K562 (cell line): ENCODE measurements around the gene LMNA. TPM values are rescaled to one million over a fixed set of nuclear protein-coding genes. Genes with fewer than 3 reads are reported as not detected.

Experiments
- CBX3 ChIP-seq, 2 experiments: IDR thresholded peaks; 1 replicate in 1 of 2; 2 replicates in 1 of 2; pipeline ENCODE4 v1.6.1; 2012; ENCODE audit warnings: inconsistent platforms in 2 of 2, low read length in 2 of 2, borderline replicate concordance in 1 of 2, control low read depth in 1 of 2
- CTBP1 ChIP-seq: fragments of 450-650 bp; IDR thresholded peaks from 2 replicates; pipeline ENCODE4 v1.6.1; 2016; ENCODE audit warnings: borderline replicate concordance
- EGR1 ChIP-seq: fragments of 450-650 bp; conservative IDR thresholded peaks from 2 replicates; pipeline ENCODE4 v1.6.1; 2017; ENCODE audit warnings: mild to moderate bottlenecking
- GATAD2A ChIP-seq: fragments of 450-650 bp; IDR thresholded peaks from 2 replicates; pipeline ENCODE4 v1.6.1; 2017
- HDAC1 ChIP-seq, 2 experiments: fragments of 450-650 bp; IDR thresholded peaks; 2 replicates each; pipeline ENCODE4 v1.6.1; 2016 to 2017; ENCODE audit warnings: inconsistent platforms in 1 of 2, mild to moderate bottlenecking in 1 of 2, moderate library complexity in 1 of 2
- HLTF ChIP-seq: fragments of 450-650 bp; IDR thresholded peaks from 2 replicates; pipeline ENCODE4 v1.6.1; 2016
- MTA2 ChIP-seq: fragments of 450-650 bp; IDR thresholded peaks from 2 replicates; pipeline ENCODE4 v1.6.1; 2016; ENCODE audit warnings: low read depth
- SIRT6 ChIP-seq: IDR thresholded peaks from one replicate; pipeline ENCODE4 v1.6.1; 2012; ENCODE audit warnings: low read depth, mild to moderate bottlenecking, control low read depth, inconsistent platforms, low read length, moderate library complexity
- SMARCA4 ChIP-seq: fragments of 450-650 bp; IDR thresholded peaks from 2 replicates; pipeline ENCODE4 v1.6.1; 2016
- SMARCE1 ChIP-seq: fragments of 450-650 bp; IDR thresholded peaks from 2 replicates; pipeline ENCODE4 v1.7.1; 2016; ENCODE audit warnings: mild to moderate bottlenecking
- SPI1 ChIP-seq: IDR thresholded peaks from 2 replicates; pipeline ENCODE4 v1.6.1; 2011; ENCODE audit warnings: low read depth, low read length, control low read depth, borderline replicate concordance
- TAL1 ChIP-seq: fragments of 450-650 bp; IDR thresholded peaks from 2 replicates; pipeline ENCODE4 v1.6.1; 2016; ENCODE audit warnings: mild to moderate bottlenecking
- TCFL5 ChIP-seq: fragments of 250-450 bp; sonication (Bioruptor Pico); conservative IDR thresholded peaks from 2 replicates; pipeline ENCODE4 v1.6.1; 2021; ENCODE audit warnings: mild to moderate bottlenecking, moderate library complexity, matching md5 sums
- polyA plus RNA-seq, 8 experiments: library from polyadenylated mRNA; depleted of rRNA in 4 of 8; stranded (reverse) in 5 of 8; unstranded in 3 of 8; fragments of >200 nt; fragmentation: Nextera tagmentation in 2 of 8; fragmentation: Illumina TruSeq in 1 of 8; extraction: Ambion mirVana in 2 of 8; extraction: Trizol in 1 of 8; gene quantifications; 2 replicates each; pipeline versions ENCODE4 v1.2.1 to v1.2.3, GENCODE V29; 2011 to 2014; ENCODE audit warnings: inconsistent platforms in 1 of 8, missing spikeins in 1 of 8
- total RNA-seq, 7 experiments: library from RNA; depleted of rRNA in 6 of 7; stranded (reverse); fragments of >200 nt in 6 of 7; fragmentation: Illumina TruSeq in 2 of 7; extraction: Trizol in 2 of 7; gene quantifications; 2 replicates each; pipeline versions ENCODE4 v1.2.1 to v1.2.3, GENCODE V29; 2011 to 2021; ENCODE audit warnings: low replicate concordance in 1 of 7
- TF ChIP-seq, protein P1 (sequence below), 2 experiments: fragments of 450-650 bp; IDR thresholded peaks; 2 replicates each; pipeline ENCODE4 v1.6.1; 2018; ENCODE audit warnings: mild to moderate bottlenecking in 2 of 2, low read depth in 1 of 2; ENCODE audit not compliant: partially characterized antibody in 2 of 2
- TF ChIP-seq, protein P2 (sequence below): sonication (generic); IDR thresholded peaks from 2 replicates; pipeline ENCODE4 v1.6.1; 2016

The LMNA gene
- total and polyA plus RNA-seq, 9 of the 15 experiments (the other 6 are each of a cell fraction or from before 2014, with no cell fraction given): 1.00 to 347 (median 88.2) TPM

DNA sequence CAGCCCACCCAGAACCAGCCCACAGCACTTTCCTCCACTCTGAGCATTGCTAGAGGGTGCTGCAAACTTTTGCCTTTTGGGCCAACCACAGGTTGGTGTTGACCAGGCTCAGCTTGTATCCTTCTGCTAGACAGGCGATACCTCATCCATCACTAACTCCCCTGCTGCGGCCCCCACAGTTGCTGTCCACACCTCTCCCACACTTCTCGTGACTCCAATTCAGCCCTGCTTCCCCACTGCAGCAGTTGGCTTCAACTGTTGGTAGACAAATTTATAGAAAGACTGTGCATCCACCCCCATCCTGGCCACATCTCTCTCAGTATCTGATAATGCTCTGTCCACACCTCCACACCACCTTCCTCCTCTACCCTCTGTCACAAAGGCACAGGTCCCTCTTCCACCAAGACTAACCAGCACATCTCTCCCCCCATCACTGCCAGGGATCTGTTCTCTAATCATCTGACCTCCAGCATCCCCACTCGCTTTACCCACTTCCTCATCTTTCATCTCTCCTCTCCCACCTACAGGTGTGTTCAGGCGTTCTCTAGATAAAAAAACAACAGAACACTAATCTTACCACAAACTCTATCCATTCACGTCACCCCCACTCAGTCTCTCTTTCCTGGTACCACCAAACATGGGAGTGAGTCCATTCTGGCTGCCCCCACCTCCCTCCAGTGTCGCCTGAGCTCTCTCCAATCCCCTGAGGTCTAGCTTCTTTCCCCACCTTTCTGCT, 63.6 kb downstream of the LMNA start (continued):
- TF ChIP-seq, protein P1, sequence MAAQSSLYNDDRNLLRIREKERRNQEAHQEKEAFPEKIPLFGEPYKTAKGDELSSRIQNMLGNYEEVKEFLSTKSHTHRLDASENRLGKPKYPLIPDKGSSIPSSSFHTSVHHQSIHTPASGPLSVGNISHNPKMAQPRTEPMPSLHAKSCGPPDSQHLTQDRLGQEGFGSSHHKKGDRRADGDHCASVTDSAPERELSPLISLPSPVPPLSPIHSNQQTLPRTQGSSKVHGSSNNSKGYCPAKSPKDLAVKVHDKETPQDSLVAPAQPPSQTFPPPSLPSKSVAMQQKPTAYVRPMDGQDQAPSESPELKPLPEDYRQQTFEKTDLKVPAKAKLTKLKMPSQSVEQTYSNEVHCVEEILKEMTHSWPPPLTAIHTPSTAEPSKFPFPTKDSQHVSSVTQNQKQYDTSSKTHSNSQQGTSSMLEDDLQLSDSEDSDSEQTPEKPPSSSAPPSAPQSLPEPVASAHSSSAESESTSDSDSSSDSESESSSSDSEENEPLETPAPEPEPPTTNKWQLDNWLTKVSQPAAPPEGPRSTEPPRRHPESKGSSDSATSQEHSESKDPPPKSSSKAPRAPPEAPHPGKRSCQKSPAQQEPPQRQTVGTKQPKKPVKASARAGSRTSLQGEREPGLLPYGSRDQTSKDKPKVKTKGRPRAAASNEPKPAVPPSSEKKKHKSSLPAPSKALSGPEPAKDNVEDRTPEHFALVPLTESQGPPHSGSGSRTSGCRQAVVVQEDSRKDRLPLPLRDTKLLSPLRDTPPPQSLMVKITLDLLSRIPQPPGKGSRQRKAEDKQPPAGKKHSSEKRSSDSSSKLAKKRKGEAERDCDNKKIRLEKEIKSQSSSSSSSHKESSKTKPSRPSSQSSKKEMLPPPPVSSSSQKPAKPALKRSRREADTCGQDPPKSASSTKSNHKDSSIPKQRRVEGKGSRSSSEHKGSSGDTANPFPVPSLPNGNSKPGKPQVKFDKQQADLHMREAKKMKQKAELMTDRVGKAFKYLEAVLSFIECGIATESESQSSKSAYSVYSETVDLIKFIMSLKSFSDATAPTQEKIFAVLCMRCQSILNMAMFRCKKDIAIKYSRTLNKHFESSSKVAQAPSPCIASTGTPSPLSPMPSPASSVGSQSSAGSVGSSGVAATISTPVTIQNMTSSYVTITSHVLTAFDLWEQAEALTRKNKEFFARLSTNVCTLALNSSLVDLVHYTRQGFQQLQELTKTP (IDR thresholded peaks at IDR 0.05; ENCODE audit: low read depth in 1 of 2, partially characterized antibody in 2 of 2): no peak
- no peak for TF ChIP-seq CBX3 (IDR thresholded peaks at IDR 0.05; ENCODE audit: borderline replicate concordance in 1 of 2, low read length in 2 of 2)
- TF ChIP-seq SPI1: peak; percentile 83
- TF ChIP-seq GATAD2A: 0 out of 2 replicates have a peak, but pooled peaks have one; percentile 29
- TF ChIP-seq SIRT6: no peak
- peak; percentile 76 for TF ChIP-seq CTBP1
- TF ChIP-seq, protein P2, sequence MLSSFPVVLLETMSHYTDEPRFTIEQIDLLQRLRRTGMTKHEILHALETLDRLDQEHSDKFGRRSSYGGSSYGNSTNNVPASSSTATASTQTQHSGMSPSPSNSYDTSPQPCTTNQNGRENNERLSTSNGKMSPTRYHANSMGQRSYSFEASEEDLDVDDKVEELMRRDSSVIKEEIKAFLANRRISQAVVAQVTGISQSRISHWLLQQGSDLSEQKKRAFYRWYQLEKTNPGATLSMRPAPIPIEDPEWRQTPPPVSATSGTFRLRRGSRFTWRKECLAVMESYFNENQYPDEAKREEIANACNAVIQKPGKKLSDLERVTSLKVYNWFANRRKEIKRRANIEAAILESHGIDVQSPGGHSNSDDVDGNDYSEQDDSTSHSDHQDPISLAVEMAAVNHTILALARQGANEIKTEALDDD: peak; percentile 43; the same call in 1 of the 2 replicates
- 0 out of 2 replicates have a peak, but pooled peaks have one; percentile 18 for TF ChIP-seq MTA2
- TF ChIP-seq HDAC1 (IDR thresholded peaks at IDR 0.05): peak in 1 of 2 experiments; percentile 48; a peak in 2 of 4 replicates
- peak; percentile 12; the same call in 1 of the 2 replicates for TF ChIP-seq SMARCA4
- TF ChIP-seq SMARCE1: peak; percentile 30; the same call in 1 of the 2 replicates
- TF ChIP-seq TCFL5 (CRISPR knock-in tag): no peak
- peak; percentile 58; the same call in 1 of the 2 replicates for TF ChIP-seq TAL1
- no peak for TF ChIP-seq HLTF
- TF ChIP-seq EGR1: peak; percentile 28; the same call in 1 of the 2 replicates
